Cardiac atrium fibroblast (primary cell): ENCODE data around the gene FAM124B. TPM values are rescaled to one million over a fixed set of nuclear protein-coding genes. Genes with fewer than 3 reads are reported as not detected.

Experiments
- total RNA-seq: library from RNA; depleted of rRNA; stranded (reverse); fragments of >200 nt; gene quantifications from 2 replicates; pipeline ENCODE4 v1.2.3, GENCODE V29; 2015

Gene FAM124B, protein sequence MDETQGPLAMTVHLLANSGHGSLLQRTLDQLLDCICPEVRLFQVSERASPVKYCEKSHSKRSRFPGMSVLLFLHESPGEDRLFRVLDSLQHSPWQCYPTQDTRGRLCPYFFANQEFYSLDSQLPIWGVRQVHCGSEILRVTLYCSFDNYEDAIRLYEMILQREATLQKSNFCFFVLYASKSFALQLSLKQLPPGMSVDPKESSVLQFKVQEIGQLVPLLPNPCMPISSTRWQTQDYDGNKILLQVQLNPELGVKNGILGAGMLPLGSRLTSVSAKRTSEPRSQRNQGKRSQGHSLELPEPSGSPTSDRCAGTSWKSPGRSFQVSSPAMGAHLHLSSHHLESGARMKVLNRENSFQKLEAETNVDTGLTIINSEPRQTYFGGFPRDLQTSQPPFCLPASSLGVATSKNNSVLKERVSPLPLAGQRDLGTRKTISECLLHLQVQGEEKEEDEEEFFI
- total RNA-seq: 1.8 and 4.5 TPM in 2 replicates

DNA sequence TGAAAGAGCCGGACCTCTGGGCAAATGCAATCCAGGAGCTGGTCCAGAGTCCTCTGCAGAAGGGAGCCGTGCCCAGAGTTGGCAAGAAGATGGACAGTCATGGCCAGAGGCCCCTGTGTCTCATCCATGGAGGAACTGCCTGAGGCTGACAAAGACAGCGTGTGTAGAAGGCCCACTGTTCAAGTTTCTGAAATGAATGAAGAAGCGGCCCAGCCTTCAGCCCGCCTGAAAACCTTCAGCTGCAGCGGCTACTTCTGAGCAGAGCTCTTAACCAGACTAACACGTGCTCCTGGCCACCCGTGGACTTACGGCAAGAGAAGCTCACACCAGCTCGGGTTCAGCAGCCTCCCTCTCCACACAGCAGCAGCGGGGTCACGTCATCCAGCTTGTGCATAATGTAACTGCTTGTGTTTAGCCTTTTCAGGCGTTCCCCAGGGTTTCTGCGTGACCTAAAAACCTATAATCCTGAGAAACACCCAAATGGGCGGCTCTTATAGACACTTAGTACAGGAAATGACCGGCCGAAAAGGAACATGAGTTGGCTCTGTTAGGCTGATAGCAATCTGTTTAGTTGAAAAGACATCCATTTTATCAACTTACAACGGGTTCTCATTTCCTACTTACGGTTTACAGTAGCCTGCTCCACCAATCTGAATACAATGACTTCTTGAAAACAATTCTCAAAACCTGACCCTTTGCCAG, at the start of gene FAM124B:
Gene FAM124B, minus strand, starts transcription at position 467 of the 702 bp plus-strand sequence. Its CDS starts 339 bp downstream, at position 128.

Other genes with a start within 250 kb of the FAM124B start
- gene CUL3, start 183.3 kb upstream of the FAM124B start, total RNA-seq: 31.6 and 48.1 TPM in 2 replicates